Stimulated activated CD4-positive, alpha-beta T cell treated with anti-CD3 and anti-CD28 coated beads, Interleukin-15, amount 100 ng/mL, for 48 hours (primary cell): ENCODE data around the gene ZNF497.
"Not testable (repeated sequence)": the region's sequence is repeated elsewhere in the genome, so short reads cannot be mapped to it uniquely, and the experiment has no call there.

ENCODE experiments used
- DNase-seq, 2 donors: peaks; one replicate each; pipeline ENCODE4 v3.0.0-alpha.2; 2020; ENCODE audit warnings: low read depth in 2 of 2

ZNF497 gene

DNA sequence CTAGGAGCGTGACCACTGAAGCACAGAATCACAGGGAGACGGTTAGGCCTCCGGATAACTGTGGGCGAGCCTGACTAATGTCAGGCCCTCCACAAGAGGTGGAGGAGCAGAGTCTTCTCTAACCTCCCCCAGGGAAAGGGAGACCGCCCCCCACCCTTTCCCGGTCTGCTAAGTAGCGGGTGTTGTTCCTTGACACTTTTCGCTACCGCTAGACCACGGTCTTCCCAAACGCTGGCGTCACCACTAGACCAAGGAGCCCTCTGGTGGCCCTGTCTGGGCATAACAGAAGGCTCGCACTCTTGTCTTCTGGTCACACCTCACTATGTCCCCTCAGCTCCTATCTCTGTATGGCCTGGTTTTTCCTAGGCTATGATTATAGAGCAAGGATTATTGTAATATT lies 51.9 kb downstream of the ZNF497 start:
- DNase-seq, result not testable (repeated sequence)

DNA sequence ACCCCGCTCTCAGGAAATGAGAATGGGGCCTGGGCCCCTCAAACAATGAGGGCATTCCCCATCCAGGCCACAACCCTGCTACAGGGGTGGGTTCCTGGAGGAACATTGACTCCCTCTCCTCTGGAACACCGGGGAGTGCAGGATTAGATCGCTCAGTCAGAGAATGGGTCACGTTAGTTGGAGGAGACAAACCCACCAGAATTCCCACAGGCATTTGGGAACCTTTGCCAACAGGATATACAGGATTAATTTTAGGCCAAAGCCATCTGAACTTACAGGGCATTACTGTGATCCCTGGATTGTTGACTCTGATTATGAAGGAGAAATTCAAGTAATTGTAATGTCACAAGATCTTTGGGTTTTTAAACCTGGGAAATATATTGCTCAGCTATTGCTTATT lies 54.8 kb downstream of the ZNF497 start:
- no peak for DNase-seq

DNA sequence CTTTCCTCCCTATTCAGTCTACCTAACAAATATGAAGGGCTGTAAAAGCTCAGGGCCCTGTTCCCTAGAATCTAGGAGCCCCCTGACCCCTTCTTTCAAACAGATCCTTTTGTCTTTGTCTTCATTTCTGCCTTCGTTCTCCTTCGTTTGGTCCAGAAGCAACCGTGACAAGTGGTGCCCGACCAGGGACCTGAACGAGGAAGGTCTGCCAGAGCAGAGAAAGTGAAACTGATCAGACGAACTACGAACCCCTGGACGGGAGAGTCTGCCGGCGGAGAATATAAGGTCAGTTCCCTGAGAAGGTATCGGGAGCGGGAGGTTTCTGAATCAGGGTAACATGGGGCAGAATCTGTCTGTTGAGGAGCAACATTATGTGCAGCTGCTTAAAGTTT lies 56.6 kb downstream of the ZNF497 start:
- no peak for DNase-seq

DNA sequence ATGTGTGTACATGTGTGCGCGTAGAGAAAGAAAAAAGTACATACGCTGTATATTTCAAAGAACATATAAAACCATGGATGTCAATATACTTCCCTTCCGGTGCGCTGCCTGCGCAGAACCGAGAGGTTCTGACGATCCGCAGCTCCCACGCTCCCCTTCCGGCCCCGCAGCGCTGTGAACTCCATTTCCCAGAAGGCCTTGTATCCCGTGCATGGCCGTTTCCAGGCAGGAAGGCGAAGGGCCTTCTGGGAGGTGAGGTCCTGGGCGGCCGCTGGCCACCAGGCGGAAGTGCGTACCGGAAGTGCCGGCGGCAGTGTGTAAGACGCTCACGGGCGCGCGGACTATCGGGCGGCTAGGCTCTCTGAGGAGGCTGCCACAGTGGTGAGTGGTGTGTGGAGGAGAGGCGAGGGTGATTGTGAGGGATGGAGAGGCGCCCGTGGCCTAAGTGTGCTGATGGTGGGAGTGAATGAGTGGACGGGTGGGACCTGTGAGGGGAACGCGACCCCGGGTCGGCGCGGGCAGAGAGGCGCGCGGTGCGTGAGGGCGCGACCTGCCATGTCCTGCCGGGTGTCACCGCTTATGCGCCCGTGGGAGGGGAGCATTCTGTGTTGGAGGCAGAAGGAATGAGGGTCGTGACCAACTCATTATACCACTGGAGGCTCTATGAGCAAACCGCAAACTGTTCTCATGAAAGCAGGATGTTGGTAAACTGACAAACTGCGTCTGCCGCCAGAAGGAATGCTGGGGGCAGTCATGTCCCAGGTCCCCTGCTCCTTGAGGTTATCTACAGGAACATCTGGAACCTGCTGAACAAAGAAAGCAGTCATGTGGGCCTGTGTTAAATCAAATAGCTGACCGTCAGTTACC lies 57.3 kb downstream of the ZNF497 start, which contains the start of gene ERVK3-1:
ERVK3-1 (plus strand) TSS at position 313 of the 867 bp plus-strand sequence. CDS start 6,792 bp downstream, outside the sequence.
- peak; percentile 91 to 92 for DNase-seq

DNA sequence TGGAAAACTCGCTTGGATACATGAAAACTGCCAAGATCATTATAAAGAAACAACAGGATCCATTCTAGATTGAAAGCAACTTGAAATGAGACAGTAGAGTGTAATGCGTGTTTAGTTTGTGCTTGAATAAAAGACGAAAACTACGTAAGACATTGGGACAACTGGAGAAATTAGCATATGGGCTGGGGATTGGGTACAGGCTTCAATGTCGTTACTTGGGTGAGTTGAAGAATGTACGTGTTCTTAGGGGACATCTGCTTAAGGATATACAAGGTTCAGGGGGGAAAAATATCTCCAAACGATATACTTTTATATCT lies 57.8 kb downstream of the ZNF497 start:
- DNase-seq, result no peak
